ENCODE data around the gene SORBS2. TPM values are rescaled to one million over a fixed set of nuclear protein-coding genes. Genes with fewer than 3 reads are reported as not detected.

The SORBS2 gene
- total and polyA plus RNA-seq, 2 experiments from 2014 or later: 0.32 to 1.5 TPM

DNA sequence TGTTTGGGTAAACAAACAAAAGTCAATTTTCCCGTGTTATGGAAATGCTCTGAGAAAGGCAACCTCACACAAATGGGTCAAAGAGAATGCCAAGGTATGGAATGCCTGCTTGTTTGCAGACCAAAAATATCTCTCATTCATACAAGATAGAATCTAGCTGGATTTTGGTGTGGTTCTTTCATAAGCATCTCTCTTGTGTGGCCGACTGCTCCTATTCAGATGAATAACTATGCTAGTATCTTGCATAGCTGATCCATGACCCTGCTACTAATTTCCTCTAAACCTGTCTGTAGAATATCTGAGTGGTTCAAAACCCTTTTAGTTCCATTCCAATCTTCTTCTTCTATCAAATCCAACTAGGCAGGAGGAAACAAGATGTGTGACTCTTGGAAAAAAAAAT is 28.2 kb upstream of the SORBS2 start:
- H3K9me2 ChIP-seq (ENCODE audit: insufficient read depth): no peaks in the 10 kb centered on the region
- DNase-seq: peak; percentile 36
- TF ChIP-seq EZH2phosphoT487 (IDR thresholded peaks at IDR 0.05; ENCODE audit: insufficient read depth, low read depth): no peak
- TF ChIP-seq EZH2 (IDR thresholded peaks at IDR 0.05; ENCODE audit: insufficient read depth, poor library complexity, severe bottlenecking): no peak
- no peak overlapping the region for H2AFZ ChIP-seq
- peak overlapping the region; percentile 68 for H3K4me2 ChIP-seq (ENCODE audit: unreplicated experiment)
- H3K36me3 ChIP-seq (ENCODE audit: low read depth): no peaks in the 10 kb centered on the region
- H3K27me3 ChIP-seq (replicated peaks; ENCODE audit: insufficient read depth): no peaks in the 10 kb centered on the region
- no peak overlapping the region; the same call in 1 of the 2 replicates for H3K9ac ChIP-seq
- H3K79me2 ChIP-seq (ENCODE audit: insufficient read depth): no peaks in the 10 kb centered on the region
- H3K9me3 ChIP-seq (ENCODE audit: low read depth): no peaks in the 10 kb centered on the region
- 91% methylated on average over 2 of the region's 2 CpGs for WGBS, 2 experiments (ENCODE audit: low coverage in 1 of 2, low lambda C conversion rate in 2 of 2, missing lambda C conversion rate in 2 of 2)
- peaks cover 24% of the 10 kb centered on the region for H3K4me1 ChIP-seq (ENCODE audit: insufficient read depth)
- H3F3A ChIP-seq (ENCODE audit: insufficient read depth): peaks cover 23% of the 10 kb centered on the region
- peak overlapping the region; percentile 88 for H3K27ac ChIP-seq
- in situ Hi-C loops (cut with MboI): no loop called here
- H3K4me3 ChIP-seq: no peak overlapping the region
- no peaks in the 10 kb centered on the region for H4K20me1 ChIP-seq (ENCODE audit: insufficient read depth)

DNA sequence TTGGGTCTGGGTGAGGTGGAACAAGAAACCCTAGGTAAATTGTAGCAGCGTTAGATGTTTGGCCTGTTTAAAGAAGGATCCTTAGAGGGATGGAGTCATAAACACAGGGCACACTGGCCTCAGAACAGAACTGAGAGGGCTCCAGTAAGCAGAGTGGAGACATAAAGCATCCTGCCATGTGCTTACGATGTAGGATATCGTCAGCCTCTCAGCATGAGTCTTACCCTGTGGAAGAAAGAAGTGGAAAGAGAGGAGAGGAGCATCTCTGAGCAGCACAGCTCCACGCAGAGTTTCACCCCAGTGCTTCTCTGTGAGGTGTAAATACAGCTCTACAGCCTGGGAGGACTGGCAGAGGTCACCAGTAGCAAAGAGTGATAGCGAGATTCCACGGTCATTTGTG is 27.8 kb upstream of the SORBS2 start:
- Histone ChIP-seq H3K4me3 (no peak overlapping the region), H2AFZ (peak overlapping the region; percentile 56)
- TF ChIP-seq EZH2phosphoT487 (IDR thresholded peaks at IDR 0.05; ENCODE audit: insufficient read depth, low read depth): no peak
- TF ChIP-seq EZH2 (IDR thresholded peaks at IDR 0.05; ENCODE audit: insufficient read depth, poor library complexity, severe bottlenecking): no peak

DNA sequence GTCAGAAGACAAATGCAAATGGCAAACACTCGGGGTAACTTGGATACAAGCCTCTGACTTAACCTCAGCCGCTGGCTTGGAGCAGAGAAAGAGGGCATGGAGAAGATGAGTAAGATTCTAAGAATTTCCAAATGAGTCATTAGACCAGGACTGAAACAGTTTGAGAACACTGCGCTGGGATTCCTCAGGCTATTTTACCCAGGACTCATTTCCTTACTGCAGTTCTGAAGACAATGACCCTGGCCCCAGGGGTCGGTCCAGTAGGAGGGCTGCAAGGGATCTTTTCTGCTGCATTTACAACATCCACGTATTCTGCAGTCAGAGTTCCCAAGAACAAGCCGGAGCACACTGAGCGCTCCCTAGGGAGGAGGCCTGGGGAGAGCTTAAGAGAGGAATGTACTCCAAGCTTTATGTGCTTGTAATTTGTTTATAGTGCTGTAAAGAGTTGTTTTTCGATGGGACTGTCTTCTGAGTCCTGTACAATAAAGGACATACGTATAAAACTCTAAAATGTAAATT is 27.3 kb upstream of the SORBS2 start:
- TF ChIP-seq EZH2phosphoT487 (IDR thresholded peaks at IDR 0.05; ENCODE audit: insufficient read depth, low read depth): no peak
- no peak for TF ChIP-seq EZH2 (IDR thresholded peaks at IDR 0.05; ENCODE audit: insufficient read depth, poor library complexity, severe bottlenecking)

More for the DNA sequence above, 27.8 kb upstream of the SORBS2 start:
- peak overlapping the region; percentile 41 for H3K9ac ChIP-seq
- H3K27me3 ChIP-seq (replicated peaks; ENCODE audit: insufficient read depth): no peaks in the 10 kb centered on the region
- 81 to 83% methylated on average over 6 of the region's 6 CpGs for WGBS, 2 experiments (ENCODE audit: low coverage in 1 of 2, low lambda C conversion rate in 2 of 2, missing lambda C conversion rate in 2 of 2)
- H3K4me2 ChIP-seq (ENCODE audit: unreplicated experiment): peak overlapping the region; percentile 68
- peak; percentile 15 for DNase-seq
- in situ Hi-C loops (cut with MboI): no loop called here
- peaks cover 23% of the 10 kb centered on the region for H3F3A ChIP-seq (ENCODE audit: insufficient read depth)
- peaks cover 24% of the 10 kb centered on the region for H3K4me1 ChIP-seq (ENCODE audit: insufficient read depth)
- H3K27ac ChIP-seq: peak overlapping the region; percentile 88
- H3K9me3 ChIP-seq (ENCODE audit: low read depth): no peaks in the 10 kb centered on the region
- no peaks in the 10 kb centered on the region for H3K36me3 ChIP-seq (ENCODE audit: low read depth)
- H4K20me1 ChIP-seq (ENCODE audit: insufficient read depth): no peaks in the 10 kb centered on the region
- no peaks in the 10 kb centered on the region for H3K9me2 ChIP-seq (ENCODE audit: insufficient read depth)
- H3K79me2 ChIP-seq (ENCODE audit: insufficient read depth): no peaks in the 10 kb centered on the region

DNA sequence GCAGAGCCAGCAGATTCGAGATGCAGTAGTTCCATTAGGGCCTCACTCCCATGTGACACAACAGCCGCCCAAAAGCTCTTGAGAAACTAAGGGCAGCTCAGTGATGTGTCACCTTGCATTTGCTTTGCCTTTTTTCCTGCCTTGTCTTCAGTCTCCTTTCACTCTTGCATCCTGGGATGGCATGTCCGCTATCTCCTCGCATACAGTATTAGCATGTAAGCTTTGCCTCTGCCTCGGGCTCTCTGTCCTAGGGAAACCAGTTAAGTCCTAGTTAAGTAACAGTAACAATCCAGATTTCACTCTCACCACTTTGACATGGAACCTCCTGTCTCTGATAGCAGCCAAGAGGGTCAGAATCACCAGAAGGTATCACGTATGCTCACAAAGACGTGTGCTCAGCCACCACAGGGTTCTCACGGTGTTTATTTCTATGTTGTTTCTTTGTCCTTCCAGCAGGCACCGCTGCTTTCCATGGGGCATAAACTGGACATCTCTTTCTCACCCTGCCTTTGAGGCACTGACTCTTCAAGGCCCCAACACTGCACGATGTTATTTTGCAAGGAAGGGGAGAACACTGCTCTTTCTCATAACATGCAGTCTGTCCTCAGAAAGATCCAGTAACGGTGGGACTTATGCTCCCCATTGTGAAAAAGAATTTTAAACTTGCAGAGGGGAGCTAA is 26.7 kb upstream of the SORBS2 start:
- Histone ChIP-seq H4K20me1 (ENCODE audit: insufficient read depth) (no peaks in the 10 kb centered on the region), H3K9ac (peak overlapping the region; percentile 51), H3K4me3 (no peak overlapping the region), H3K9me2 (ENCODE audit: insufficient read depth) (no peaks in the 10 kb centered on the region), H3K27me3 (replicated peaks; ENCODE audit: insufficient read depth) (no peaks in the 10 kb centered on the region), H3F3A (ENCODE audit: insufficient read depth) (peaks cover 23% of the 10 kb centered on the region), H3K4me2 (ENCODE audit: unreplicated experiment) (peak overlapping the region; percentile 68), H2AFZ (peak overlapping the region; percentile 56), H3K9me3 (ENCODE audit: low read depth) (no peaks in the 10 kb centered on the region), H3K4me1 (ENCODE audit: insufficient read depth) (peaks cover 24% of the 10 kb centered on the region), H3K27ac (peak overlapping the region; percentile 88), H3K79me2 (ENCODE audit: insufficient read depth) (no peaks in the 10 kb centered on the region), H3K36me3 (ENCODE audit: low read depth) (no peaks in the 10 kb centered on the region)
- TF ChIP-seq EZH2 (IDR thresholded peaks at IDR 0.05; ENCODE audit: insufficient read depth, poor library complexity, severe bottlenecking) (no peak), EZH2phosphoT487 (IDR thresholded peaks at IDR 0.05; ENCODE audit: insufficient read depth, low read depth) (no peak)
- DNase-seq: peak; percentile 31
- 59 to 67% methylated on average over 11 of the region's 11 CpGs for WGBS, 2 experiments (ENCODE audit: low coverage in 1 of 2, low lambda C conversion rate in 2 of 2, missing lambda C conversion rate in 2 of 2)
- in situ Hi-C loops (cut with MboI): no loop called here

More for the DNA sequence above, 27.3 kb upstream of the SORBS2 start:
- peak overlapping the region; percentile 68 for H3K4me2 ChIP-seq (ENCODE audit: unreplicated experiment)
- DNase-seq: peak; percentile 96
- H3F3A ChIP-seq (ENCODE audit: insufficient read depth): peaks cover 23% of the 10 kb centered on the region
- H3K9me3 ChIP-seq (ENCODE audit: low read depth): no peaks in the 10 kb centered on the region
- H2AFZ ChIP-seq: peak overlapping the region; percentile 56
- no peaks in the 10 kb centered on the region for H3K79me2 ChIP-seq (ENCODE audit: insufficient read depth)
- H3K27me3 ChIP-seq (replicated peaks; ENCODE audit: insufficient read depth): no peaks in the 10 kb centered on the region
- in situ Hi-C loops (cut with MboI): no loop called here
- peak overlapping the region; percentile 88 for H3K27ac ChIP-seq
- peaks cover 24% of the 10 kb centered on the region for H3K4me1 ChIP-seq (ENCODE audit: insufficient read depth)
- H3K9ac ChIP-seq: peak overlapping the region; percentile 51
- H3K36me3 ChIP-seq (ENCODE audit: low read depth): no peaks in the 10 kb centered on the region
- H3K4me3 ChIP-seq: peak overlapping the region; percentile 34
- no peaks in the 10 kb centered on the region for H4K20me1 ChIP-seq (ENCODE audit: insufficient read depth)
- no peaks in the 10 kb centered on the region for H3K9me2 ChIP-seq (ENCODE audit: insufficient read depth)
- WGBS, 2 experiments (ENCODE audit: low coverage in 1 of 2, low lambda C conversion rate in 2 of 2, missing lambda C conversion rate in 2 of 2): 14 to 15% methylated on average over 9 of the region's 9 CpGs

Data from GM23248 (cell line).